ENCODE data around the gene FARS2.

GRCh38 chr6:5580736-5581581 is 319.6 kb downstream of the FARS2 start:
- TF ChIP-seq CTCF (IDR thresholded peaks at IDR 0.05) (no peak), POLR2A (IDR thresholded peaks at IDR 0.05) (no peak), POLR2AphosphoS5 (IDR thresholded peaks at IDR 0.05) (no peak), EP300 (IDR thresholded peaks at IDR 0.05) (no peak)
